Stimulated activated CD4-positive, alpha-beta T cell treated with anti-CD3 and anti-CD28 coated beads, TNF-alpha, amount 100 ng/mL, for 24 hours (primary cell): Measurements from ENCODE around the gene SMIM33.
"Not testable (repeated sequence)": the region's sequence is repeated elsewhere in the genome, so short reads cannot be mapped to it uniquely, and the experiment has no call there.

Experiments
- DNase-seq, 3 experiments: peaks; one replicate each; pipeline ENCODE4 v3.0.0-alpha.2; 2020; ENCODE audit warnings: low read depth in 3 of 3

SMIM33 gene

GRCh38 chr5:139457241-139457640 is 13.6 kb upstream of the SMIM33 start:
- DNase-seq: no peak

DNA sequence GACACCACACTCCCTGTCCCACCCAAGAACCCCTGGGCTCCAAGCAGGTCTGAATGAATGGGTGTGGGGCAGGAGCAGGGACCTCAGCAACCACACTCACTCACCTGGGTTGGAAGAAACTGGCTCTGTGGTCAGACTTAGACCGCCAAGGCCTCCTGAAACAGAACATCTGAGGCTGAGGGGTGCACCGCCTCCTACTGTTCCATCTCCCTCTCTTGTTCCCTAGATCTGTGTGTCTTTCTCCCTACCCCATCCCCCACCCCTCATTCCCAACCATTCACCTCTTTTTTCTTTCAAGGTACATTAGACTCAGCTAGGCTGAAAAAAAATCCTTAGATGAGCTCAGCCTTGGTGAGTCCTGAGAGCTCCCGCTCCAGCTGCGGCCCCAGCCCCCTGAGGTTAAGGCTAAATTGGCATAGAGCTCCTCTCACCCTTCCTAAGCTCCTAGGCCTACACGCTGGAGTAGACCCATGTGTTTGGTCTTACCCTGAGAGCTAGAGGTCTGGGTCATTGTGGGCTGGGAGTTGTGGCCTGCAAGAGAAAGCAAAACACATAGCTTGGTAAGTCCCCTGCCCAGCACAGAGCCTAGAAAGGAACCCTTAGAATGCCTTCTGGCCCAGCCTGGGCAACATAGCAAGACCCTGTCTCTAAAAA is 13.0 kb upstream of the SMIM33 start:
- no peak for DNase-seq

- peak; percentile 48 to 72 (median 63) for DNase-seq
Measured at GRCh38 chr5:139458580-139459407, 12.0 kb upstream of the SMIM33 start.

- DNase-seq: peak in 1 of 3 experiments; percentile 53
Measured at GRCh38 chr5:139459451-139459934, 11.3 kb upstream of the SMIM33 start.

GRCh38 chr5:139460455-139460854 is 10.3 kb upstream of the SMIM33 start:
- no peak for DNase-seq

DNA sequence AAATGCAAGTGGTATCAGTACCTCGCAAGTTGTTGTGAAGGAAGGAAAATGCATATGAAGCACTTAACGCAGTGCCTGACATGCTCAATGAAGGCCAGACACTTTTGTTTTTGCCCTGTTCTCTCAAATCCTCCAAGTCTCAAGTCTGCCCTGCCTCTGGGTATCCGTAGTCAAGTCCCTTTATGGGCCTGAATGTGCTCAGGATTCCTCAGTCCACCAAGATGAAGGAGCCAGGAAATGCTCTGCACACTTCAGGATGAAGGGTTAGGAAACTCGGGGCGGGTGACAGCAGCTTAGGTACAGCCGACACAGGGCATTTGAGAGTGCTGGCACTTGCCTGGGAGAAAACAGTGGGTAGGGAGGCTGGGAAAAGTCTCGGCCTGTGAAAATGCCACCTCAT is 9.6 kb upstream of the SMIM33 start:
- DNase-seq: no peak

- DNase-seq: no peak
Measured at GRCh38 chr5:139461698-139462097, 9.1 kb upstream of the SMIM33 start.

DNA sequence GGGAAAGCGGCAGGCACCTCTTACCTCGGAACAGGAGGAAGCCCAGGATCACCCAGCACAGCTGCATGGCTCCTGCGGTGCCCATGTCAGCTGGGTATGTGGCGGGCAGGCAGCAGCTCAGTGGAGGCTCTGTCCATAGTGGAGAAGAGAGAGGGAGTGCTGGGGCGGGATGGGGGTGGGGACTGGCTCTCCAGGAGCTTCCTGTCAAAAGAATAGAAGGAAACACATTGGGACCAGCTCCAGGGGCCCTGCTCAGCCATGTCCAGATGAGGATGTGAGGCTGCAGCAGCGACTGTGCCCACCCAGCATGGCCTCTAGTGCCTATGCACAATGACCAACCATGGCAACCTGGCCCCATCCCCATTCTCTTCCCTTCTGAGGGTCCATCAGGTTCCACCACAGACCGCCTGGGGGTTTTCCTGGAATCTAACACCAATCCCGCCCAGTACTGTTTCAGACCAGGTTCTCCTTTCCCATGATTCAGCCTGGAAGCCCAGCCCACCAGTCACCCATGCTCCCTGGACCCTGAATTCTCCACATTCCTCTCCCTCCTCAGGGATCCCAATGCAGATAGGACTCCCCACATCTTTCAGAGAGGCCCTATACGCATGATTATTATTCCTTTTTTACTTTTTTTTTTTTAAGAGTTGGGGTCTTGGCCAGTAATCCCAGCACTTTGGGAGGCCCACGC is 8.1 kb upstream of the SMIM33 start, which contains the start of gene ECSCR:
TSS of gene ECSCR (minus strand) at position 158 of the 691 bp plus-strand sequence. CDS start at position 85, 73 bp downstream.
- no peak for DNase-seq

DNA sequence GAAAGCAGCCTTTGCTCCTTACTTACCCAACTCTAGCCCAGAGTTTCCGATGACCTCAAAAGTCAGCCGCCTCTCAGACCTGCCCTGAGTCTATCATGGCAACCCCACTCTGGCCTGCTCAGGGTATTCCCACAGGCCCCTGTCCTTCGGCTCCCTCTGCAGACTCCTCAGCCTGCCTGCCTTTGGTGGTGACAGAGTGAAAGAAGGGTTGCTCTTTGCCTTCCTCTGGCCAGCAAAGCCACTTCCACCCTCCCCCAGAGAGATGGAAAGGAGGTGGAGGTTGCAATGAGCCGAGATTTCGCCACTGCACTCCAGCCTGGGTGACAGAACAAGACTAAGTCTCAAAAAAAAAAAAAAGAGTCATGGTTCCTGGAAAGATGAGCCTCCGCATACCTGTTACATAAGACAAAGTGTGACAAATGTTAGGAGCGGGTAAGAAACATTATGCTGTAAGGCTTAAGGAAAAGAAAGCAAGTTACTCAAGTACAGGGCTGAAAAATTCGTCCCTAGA is 2.3 kb upstream of the SMIM33 start:
- DNase-seq: no peak

- no peak for DNase-seq
Measured at GRCh38 chr5:139472386-139473030, 1.7 kb downstream of the SMIM33 start.

- DNase-seq: no peak
Measured at GRCh38 chr5:139473105-139473504, 2.3 kb downstream of the SMIM33 start.

DNA sequence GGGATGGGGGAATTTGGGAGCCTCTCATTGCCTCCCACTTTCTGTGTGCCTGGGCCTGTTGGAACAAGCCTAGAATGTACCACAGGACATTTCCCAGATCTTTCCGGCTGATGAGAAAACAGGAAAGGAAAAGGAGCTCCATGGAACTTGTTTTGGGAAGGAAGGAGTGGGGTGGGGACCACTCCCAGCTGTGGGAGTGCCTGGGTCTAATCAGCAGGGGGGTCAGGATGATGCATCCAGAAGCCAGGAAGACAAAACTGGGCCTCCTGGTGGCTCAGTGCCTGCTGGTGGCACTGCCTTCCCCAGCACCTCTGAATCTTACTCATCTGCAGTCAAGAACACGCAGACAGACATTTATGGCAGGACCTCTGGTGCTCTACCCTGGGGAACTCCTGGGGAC is 2.8 kb downstream of the SMIM33 start:
- no peak for DNase-seq

DNA sequence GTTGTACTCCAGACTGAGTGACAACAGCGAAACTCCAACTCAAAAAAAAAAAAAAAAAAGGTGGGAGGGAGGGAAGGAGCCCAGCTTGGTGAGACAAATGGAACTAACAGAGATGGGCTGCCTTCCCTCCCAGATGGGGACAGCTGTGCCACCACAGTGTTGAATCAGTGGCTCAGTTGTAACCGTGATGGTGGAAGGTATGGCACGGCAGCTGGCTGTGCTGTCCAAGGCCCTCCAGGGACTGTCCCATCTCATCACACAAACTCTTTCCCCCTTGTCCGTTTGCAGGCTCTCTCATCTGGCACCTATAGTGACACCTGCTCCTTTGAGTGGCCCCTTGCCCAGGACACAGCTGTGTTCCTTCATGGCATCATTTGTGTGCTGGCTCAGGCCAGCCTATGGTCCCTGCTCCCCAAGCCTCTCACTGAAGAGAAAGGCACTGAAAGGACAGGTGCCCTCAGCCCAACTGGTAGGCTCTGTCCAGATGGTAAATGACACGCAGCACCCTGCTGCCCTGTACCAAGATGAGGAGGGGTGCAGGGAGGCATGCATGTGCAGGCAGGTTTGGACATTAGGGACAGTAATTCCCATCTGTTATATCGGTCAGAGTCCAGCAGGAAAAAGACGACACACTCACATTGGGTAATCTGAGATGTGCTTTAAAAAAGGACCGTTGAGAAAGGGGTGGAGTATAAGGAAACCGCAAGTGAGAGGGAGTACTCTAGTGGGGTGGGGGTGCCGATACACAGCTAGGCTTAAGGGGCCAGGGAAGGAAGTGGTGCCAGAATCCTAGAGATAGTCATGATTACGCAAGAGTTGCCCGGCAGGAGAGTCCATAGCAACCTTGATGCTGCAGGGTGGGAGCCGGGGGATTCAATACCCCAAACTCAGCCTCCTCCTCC is 4.3 kb downstream of the SMIM33 start:
- no peak for DNase-seq

DNA sequence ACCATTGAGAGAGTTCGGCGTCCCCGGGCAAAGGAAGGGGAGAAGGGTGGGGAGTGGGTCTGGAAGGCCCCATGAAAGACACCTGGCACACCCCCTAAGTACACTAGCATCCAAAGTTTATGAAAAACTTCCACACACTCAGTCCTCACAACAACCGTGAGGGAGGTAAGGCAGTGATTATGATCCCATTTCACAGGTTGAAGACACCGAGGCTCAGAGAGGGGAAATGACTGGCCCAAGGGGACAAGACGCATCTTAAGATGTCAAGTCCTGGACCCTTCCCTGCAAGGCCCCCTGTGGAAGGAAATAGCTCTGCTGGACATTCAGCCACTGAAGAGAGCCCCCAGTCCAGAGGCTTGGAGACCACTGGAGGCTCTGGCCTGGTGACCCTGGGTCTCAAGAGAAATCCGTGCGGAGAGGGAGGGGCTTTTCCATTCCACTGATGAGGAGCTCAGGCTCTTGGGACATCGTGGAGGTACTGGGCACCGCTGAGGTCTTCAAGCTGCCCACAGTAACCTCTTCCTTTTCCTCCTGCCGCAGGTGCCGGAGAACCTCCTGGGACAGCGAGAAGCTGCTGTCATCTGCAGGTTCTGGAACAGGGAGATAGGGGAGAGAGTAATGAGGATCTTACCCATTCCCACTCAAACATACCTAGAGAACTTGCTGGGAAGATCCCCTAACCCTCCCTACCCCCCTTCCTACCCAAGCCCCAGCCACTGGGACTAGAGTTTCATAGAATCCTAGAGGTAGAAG is 5.2 kb downstream of the SMIM33 start:
- DNase-seq: no peak

GRCh38 chr5:139478657-139479423 is 8.0 kb downstream of the SMIM33 start:
- not testable (repeated sequence) for DNase-seq

GRCh38 chr5:139479729-139480128 is 8.9 kb downstream of the SMIM33 start:
- DNase-seq: not testable (repeated sequence)

GRCh38 chr5:139481122-139481533 is 10.3 kb downstream of the SMIM33 start:
- DNase-seq: peak in 1 of 3 experiments; percentile 46

GRCh38 chr5:139481580-139482049 is 10.8 kb downstream of the SMIM33 start:
- DNase-seq: no peak
